Measurements from ENCODE around the gene ITFG2. TPM values are rescaled to one million over a fixed set of nuclear protein-coding genes. Genes with fewer than 3 reads are reported as not detected.

Gene ITFG2
- total and polyA plus RNA-seq, 7 experiments from 2014 or later: 50.4 to 156 (median 76.3) TPM

DNA sequence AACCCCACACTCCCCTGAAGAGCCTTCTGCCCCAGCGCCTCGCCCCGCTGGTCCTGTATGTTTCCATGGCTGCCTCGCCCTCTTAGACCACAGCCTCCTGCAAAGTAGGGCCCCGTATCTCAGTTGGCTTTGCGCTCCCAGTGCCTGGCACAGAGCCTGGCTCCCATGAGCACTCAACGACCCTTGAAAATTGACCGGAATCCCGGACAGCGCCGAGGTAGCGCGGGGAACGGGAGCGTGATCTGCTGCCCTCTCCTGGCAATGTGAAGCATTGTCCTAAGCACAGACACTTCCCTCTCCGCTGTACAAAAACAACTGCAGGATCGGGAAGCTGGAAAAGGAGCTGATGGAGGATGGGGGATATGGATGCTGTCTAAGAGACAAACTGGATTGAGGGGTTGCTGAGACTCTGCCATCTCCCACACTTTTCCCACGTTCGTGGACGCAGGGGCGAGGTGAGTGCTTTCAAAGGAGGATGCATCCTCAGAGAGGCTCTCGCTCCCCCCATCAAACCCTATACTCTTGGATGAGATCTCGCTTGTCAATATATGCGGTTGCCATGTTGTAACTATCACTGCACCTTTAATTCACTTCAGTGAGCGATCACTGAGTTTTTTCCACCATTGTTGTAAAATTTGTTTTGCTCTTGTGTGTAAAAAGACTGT is 28.4 kb upstream of the ITFG2 start:
- peak overlapping the region in 1 of 9 donors; percentile 66 for H3K27ac Mint-ChIP-seq
- H3K36me3 Mint-ChIP-seq: no peaks in the 10 kb centered on the region
- Histone ChIP-seq H3K4me3 (ENCODE audit: low read length) (peak overlapping the region; percentile 27), H3K27me3 (ENCODE audit: control insufficient read depth in 2 of 2, insufficient read depth in 2 of 2, low read length in 2 of 2) (no peaks in the 10 kb centered on the region), H3K9me3 (ENCODE audit: control insufficient read depth in 2 of 3, low read length in 3 of 3) (no peaks in the 10 kb centered on the region), H3K27ac (ENCODE audit: low read depth, low read length) (no peak overlapping the region), H3K4me1 (ENCODE audit: control insufficient read depth in 2 of 2, insufficient read depth in 2 of 2, low read length in 2 of 2) (peaks cover 0 to 6% of the 10 kb centered on the region in 2 donors), H3K36me3 (ENCODE audit: control insufficient read depth in 2 of 3, insufficient read depth in 3 of 3, low read length in 3 of 3) (no peaks in the 10 kb centered on the region)
- intact Hi-C loops (cut with micrococcal nuclease): loop anchor here (1.0 to 10.0 kb wide), 6 partner anchors 29 to 987 kb away; no protein-coding TSS in a partner anchor
- ATAC-seq (peak; percentile 88), DNase-seq (peak in 8 of 9 donors; percentile 12 to 59 (median 42))
- ChIA-PET CTCF (interaction anchor here (0.6 to 4.8 kb wide), 9 partner anchors 31 to 254 kb away, joined by 3 to 42 read pairs (median 5); no protein-coding TSS in a partner anchor), POLR2A (interaction anchor here (0.6 to 2.2 kb wide), 3 partner anchors 12 to 93 kb away, joined by 3 to 6 read pairs (median 4); no protein-coding TSS in a partner anchor)
- peak overlapping the region; percentile 70 to 87 (median 78) for H3K4me3 Mint-ChIP-seq
- H3K27me3 Mint-ChIP-seq: peaks cover 5 to 46% (median 15%) of the 10 kb centered on the region in 5 donors
- H3K4me1 Mint-ChIP-seq: peaks cover 4 to 13% (median 9%) of the 10 kb centered on the region in 7 donors
- no peaks in the 10 kb centered on the region for H3K9me3 Mint-ChIP-seq

DNA sequence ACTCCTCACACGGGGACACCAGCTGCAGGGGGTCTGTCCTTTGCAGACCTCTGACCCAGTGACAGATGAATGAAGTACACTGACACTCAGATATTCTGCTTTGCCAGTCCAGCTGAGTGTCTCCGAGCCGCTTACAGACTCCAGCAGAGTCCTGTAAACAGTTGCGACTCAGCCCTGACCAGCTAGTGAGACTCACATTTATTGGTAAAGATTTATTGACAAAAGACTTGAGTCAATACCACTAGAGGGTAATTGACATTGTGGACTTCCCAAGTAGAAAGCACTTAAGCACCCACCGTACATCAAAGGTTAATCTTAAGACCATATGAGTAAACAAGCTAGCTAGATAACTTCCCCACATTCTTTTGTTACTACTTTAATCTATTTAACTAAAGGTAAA is 27.5 kb upstream of the ITFG2 start:
- H3K27me3 ChIP-seq (ENCODE audit: control insufficient read depth in 2 of 2, insufficient read depth in 2 of 2, low read length in 2 of 2): no peaks in the 10 kb centered on the region
- H3K27me3 Mint-ChIP-seq: peaks cover 5 to 50% (median 15%) of the 10 kb centered on the region in 5 donors
- no peak overlapping the region for H3K4me3 Mint-ChIP-seq
- H3K36me3 ChIP-seq (ENCODE audit: control insufficient read depth in 2 of 3, insufficient read depth in 3 of 3, low read length in 3 of 3): no peaks in the 10 kb centered on the region
- no peak overlapping the region for H3K4me3 ChIP-seq (ENCODE audit: low read length)
- DNase-seq (no peak), ATAC-seq (no peak)
- no peaks in the 10 kb centered on the region for H3K9me3 Mint-ChIP-seq
- intact Hi-C loops (cut with micrococcal nuclease): loop anchor here in 1 of 2 donors (10.0 kb wide), 1 partner anchor 50 kb away; no protein-coding TSS in a partner anchor
- no peaks in the 10 kb centered on the region for H3K9me3 ChIP-seq (ENCODE audit: control insufficient read depth in 2 of 3, low read length in 3 of 3)
- POLR2A ChIA-PET: interaction anchor here (0.6 to 2.2 kb wide), 3 partner anchors 25 to 102 kb away, joined by 5 to 6 read pairs (median 5); no protein-coding TSS in a partner anchor
- CTCF ChIA-PET: interaction anchor here (1.0 to 4.8 kb wide), 6 partner anchors 11 to 107 kb away, joined by 3 to 42 read pairs (median 6); no protein-coding TSS in a partner anchor
- no peak overlapping the region for H3K27ac Mint-ChIP-seq
- no peaks in the 10 kb centered on the region for H3K36me3 Mint-ChIP-seq
- peaks cover 0 to 6% of the 10 kb centered on the region in 2 donors for H3K4me1 ChIP-seq (ENCODE audit: control insufficient read depth in 2 of 2, insufficient read depth in 2 of 2, low read length in 2 of 2)
- H3K27ac ChIP-seq (ENCODE audit: low read depth, low read length): no peak overlapping the region
- H3K4me1 Mint-ChIP-seq: peaks cover 4 to 13% (median 9%) of the 10 kb centered on the region in 7 donors

DNA sequence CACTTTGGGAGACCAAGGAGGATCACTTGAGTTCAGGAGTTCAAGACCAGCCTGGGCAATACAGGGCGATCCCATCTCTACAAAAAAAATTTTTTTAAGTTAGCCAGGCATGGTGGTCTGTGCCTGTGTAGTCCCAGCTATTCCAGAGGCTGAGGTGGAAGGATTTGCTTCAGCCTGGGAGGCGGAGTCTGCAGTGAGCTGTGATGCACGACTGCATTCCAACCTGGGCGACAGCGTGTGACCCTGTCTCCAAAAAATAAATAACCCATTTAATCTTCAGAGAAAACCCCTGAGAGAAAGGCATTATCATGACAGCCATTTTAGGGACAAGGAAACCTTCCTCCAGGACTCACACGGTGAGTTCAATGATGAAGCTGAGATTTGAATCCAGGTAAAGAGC is 21.4 kb upstream of the ITFG2 start:
- Histone ChIP-seq H3K36me3 (ENCODE audit: control insufficient read depth in 2 of 3, insufficient read depth in 3 of 3, low read length in 3 of 3) (no peaks in the 10 kb centered on the region), H3K27ac (ENCODE audit: low read depth, low read length) (no peak overlapping the region), H3K4me3 (ENCODE audit: low read length) (no peak overlapping the region), H3K9me3 (ENCODE audit: control insufficient read depth in 2 of 3, low read length in 3 of 3) (no peaks in the 10 kb centered on the region), H3K27me3 (ENCODE audit: control insufficient read depth in 2 of 2, insufficient read depth in 2 of 2, low read length in 2 of 2) (no peaks in the 10 kb centered on the region), H3K4me1 (ENCODE audit: control insufficient read depth in 2 of 2, insufficient read depth in 2 of 2, low read length in 2 of 2) (peaks cover 1 to 4% of the 10 kb centered on the region in 2 donors)
- Mint-ChIP-seq H3K9me3 (no peaks in the 10 kb centered on the region), H3K27ac (no peak overlapping the region), H3K4me3 (no peak overlapping the region), H3K36me3 (no peaks in the 10 kb centered on the region), H3K27me3 (peaks cover 0 to 35% (median 0%) of the 10 kb centered on the region in 5 donors), H3K4me1 (peaks cover 0 to 13% (median 5%) of the 10 kb centered on the region in 7 donors)
- ATAC-seq (no peak), DNase-seq (no peak)
- ChIA-PET POLR2A (no interaction called here), CTCF (no interaction called here)
- intact Hi-C loops (cut with micrococcal nuclease): loop anchor here (5.0 to 10.0 kb wide), 5 partner anchors 39 to 1856 kb away; partner anchors contain the start of genes AKAP3 (in 1 of the 2), NDUFA9 (in 1 of the 2), RAD51AP1 (in 1 of the 2) and TSPAN9 (in 1 of the 2)

- peaks cover 0 to 35% (median 0%) of the 10 kb centered on the region in 5 donors for H3K27me3 Mint-ChIP-seq
- ATAC-seq (no peak), DNase-seq (no peak)
- POLR2A ChIA-PET: interaction anchor here (0.6 to 7.6 kb wide), 3 partner anchors 22 to 102 kb away, joined by 4 to 65 read pairs (median 41); partner anchors contain the start of gene ITFG2
- H3K36me3 Mint-ChIP-seq: peaks cover 0 to 4% (median 0%) of the 10 kb centered on the region in 5 donors
- CTCF ChIA-PET: interaction anchor here (0.6 kb wide), 1 partner anchor 51 kb away, joined by 3 read pairs; no protein-coding TSS in a partner anchor
- no peak overlapping the region for H3K4me3 ChIP-seq (ENCODE audit: low read length)
- peaks cover 15 to 31% (median 22%) of the 10 kb centered on the region in 7 donors for H3K4me1 Mint-ChIP-seq
- peak overlapping the region in 5 of 9 donors; percentile 2 to 83 (median 62) for H3K27ac Mint-ChIP-seq
- no peaks in the 10 kb centered on the region for H3K9me3 ChIP-seq (ENCODE audit: control insufficient read depth in 2 of 3, low read length in 3 of 3)
- no peaks in the 10 kb centered on the region for H3K27me3 ChIP-seq (ENCODE audit: control insufficient read depth in 2 of 2, insufficient read depth in 2 of 2, low read length in 2 of 2)
- H3K27ac ChIP-seq (ENCODE audit: low read depth, low read length): no peak overlapping the region
- no peaks in the 10 kb centered on the region for H3K9me3 Mint-ChIP-seq
- H3K4me3 Mint-ChIP-seq: peak overlapping the region; percentile 47 to 93 (median 86)
- peaks cover 0 to 7% (median 1%) of the 10 kb centered on the region in 3 experiments for H3K36me3 ChIP-seq (ENCODE audit: control insufficient read depth in 2 of 3, insufficient read depth in 3 of 3, low read length in 3 of 3)
- peaks cover 8 to 11% of the 10 kb centered on the region in 2 donors for H3K4me1 ChIP-seq (ENCODE audit: control insufficient read depth in 2 of 2, insufficient read depth in 2 of 2, low read length in 2 of 2)
- intact Hi-C loops (cut with micrococcal nuclease): loop anchor here (5.0 to 10.0 kb wide), 5 partner anchors 41 to 1854 kb away; partner anchors contain the start of genes AKAP3 (in 1 of the 2), NDUFA9 (in 1 of the 2), RAD51AP1 (in 1 of the 2) and TSPAN9 (in 1 of the 2)
Observed at GRCh38 chr12:2792671-2793500, 19.6 kb upstream of the ITFG2 start.

DNA sequence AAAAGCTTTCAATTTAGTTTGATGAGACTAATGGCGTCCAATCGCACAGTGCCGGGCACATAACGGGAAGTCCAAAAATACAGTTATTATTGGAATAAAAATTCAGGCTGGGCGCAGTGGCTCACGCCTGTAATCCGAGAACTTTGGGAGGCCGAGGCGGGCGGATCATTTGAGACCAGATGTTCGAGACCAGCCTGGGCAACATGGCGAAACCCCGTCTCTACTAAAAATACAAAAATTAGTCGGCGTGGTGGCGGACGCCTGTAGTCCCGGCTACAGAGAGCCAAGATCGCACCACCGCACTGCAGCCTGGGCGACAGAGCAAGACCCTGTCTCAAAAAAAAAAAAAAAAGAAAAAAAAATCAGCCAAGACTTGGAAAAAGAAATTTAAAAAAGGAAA is 18.9 kb upstream of the ITFG2 start:
- H3K4me3 ChIP-seq (ENCODE audit: low read length): no peak overlapping the region
- H3K4me1 ChIP-seq (ENCODE audit: control insufficient read depth in 2 of 2, insufficient read depth in 2 of 2, low read length in 2 of 2): peaks cover 8 to 11% of the 10 kb centered on the region in 2 donors
- peak overlapping the region in 6 of 9 donors; percentile 2 to 84 (median 31) for H3K27ac Mint-ChIP-seq
- POLR2A ChIA-PET: interaction anchor here (7.0 to 7.6 kb wide), 2 partner anchors 21 to 103 kb away, joined by 41 to 65 read pairs; partner anchors contain the start of gene ITFG2
- DNase-seq (no peak), ATAC-seq (no peak)
- no peaks in the 10 kb centered on the region for H3K27me3 ChIP-seq (ENCODE audit: control insufficient read depth in 2 of 2, insufficient read depth in 2 of 2, low read length in 2 of 2)
- peaks cover 0 to 30% (median 0%) of the 10 kb centered on the region in 5 donors for H3K27me3 Mint-ChIP-seq
- peak overlapping the region; percentile 47 to 93 (median 86) for H3K4me3 Mint-ChIP-seq
- intact Hi-C loops (cut with micrococcal nuclease): loop anchor here (5.0 to 10.0 kb wide), 5 partner anchors 41 to 1854 kb away; partner anchors contain the start of genes AKAP3 (in 1 of the 2), NDUFA9 (in 1 of the 2), RAD51AP1 (in 1 of the 2) and TSPAN9 (in 1 of the 2)
- peaks cover 3 to 14% (median 6%) of the 10 kb centered on the region in 3 experiments for H3K36me3 ChIP-seq (ENCODE audit: control insufficient read depth in 2 of 3, insufficient read depth in 3 of 3, low read length in 3 of 3)
- H3K4me1 Mint-ChIP-seq: peaks cover 17 to 31% (median 24%) of the 10 kb centered on the region in 7 donors
- no peak overlapping the region for H3K27ac ChIP-seq (ENCODE audit: low read depth, low read length)
- CTCF ChIA-PET: no interaction called here
- no peaks in the 10 kb centered on the region for H3K9me3 Mint-ChIP-seq
- no peaks in the 10 kb centered on the region for H3K9me3 ChIP-seq (ENCODE audit: control insufficient read depth in 2 of 3, low read length in 3 of 3)
- peaks cover 3 to 7% (median 3%) of the 10 kb centered on the region in 5 donors for H3K36me3 Mint-ChIP-seq
